HG03457 (cell line): ENCODE results near the gene BICRAL.
"Not testable (repeated sequence)": the region's sequence is repeated elsewhere in the genome, so short reads cannot be mapped to it uniquely, and the experiment has no call there.

Source experiments
- ATAC-seq: cut with Tn5 transposase; IDR thresholded peaks from one replicate; pipeline ENCODE4 v1.9.1; 2021; ENCODE audit warnings: moderate number of reproducible peaks; ENCODE audit not compliant: unreplicated experiment

Gene BICRAL, protein sequence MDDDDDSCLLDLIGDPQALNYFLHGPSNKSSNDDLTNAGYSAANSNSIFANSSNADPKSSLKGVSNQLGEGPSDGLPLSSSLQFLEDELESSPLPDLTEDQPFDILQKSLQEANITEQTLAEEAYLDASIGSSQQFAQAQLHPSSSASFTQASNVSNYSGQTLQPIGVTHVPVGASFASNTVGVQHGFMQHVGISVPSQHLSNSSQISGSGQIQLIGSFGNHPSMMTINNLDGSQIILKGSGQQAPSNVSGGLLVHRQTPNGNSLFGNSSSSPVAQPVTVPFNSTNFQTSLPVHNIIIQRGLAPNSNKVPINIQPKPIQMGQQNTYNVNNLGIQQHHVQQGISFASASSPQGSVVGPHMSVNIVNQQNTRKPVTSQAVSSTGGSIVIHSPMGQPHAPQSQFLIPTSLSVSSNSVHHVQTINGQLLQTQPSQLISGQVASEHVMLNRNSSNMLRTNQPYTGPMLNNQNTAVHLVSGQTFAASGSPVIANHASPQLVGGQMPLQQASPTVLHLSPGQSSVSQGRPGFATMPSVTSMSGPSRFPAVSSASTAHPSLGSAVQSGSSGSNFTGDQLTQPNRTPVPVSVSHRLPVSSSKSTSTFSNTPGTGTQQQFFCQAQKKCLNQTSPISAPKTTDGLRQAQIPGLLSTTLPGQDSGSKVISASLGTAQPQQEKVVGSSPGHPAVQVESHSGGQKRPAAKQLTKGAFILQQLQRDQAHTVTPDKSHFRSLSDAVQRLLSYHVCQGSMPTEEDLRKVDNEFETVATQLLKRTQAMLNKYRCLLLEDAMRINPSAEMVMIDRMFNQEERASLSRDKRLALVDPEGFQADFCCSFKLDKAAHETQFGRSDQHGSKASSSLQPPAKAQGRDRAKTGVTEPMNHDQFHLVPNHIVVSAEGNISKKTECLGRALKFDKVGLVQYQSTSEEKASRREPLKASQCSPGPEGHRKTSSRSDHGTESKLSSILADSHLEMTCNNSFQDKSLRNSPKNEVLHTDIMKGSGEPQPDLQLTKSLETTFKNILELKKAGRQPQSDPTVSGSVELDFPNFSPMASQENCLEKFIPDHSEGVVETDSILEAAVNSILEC

DNA sequence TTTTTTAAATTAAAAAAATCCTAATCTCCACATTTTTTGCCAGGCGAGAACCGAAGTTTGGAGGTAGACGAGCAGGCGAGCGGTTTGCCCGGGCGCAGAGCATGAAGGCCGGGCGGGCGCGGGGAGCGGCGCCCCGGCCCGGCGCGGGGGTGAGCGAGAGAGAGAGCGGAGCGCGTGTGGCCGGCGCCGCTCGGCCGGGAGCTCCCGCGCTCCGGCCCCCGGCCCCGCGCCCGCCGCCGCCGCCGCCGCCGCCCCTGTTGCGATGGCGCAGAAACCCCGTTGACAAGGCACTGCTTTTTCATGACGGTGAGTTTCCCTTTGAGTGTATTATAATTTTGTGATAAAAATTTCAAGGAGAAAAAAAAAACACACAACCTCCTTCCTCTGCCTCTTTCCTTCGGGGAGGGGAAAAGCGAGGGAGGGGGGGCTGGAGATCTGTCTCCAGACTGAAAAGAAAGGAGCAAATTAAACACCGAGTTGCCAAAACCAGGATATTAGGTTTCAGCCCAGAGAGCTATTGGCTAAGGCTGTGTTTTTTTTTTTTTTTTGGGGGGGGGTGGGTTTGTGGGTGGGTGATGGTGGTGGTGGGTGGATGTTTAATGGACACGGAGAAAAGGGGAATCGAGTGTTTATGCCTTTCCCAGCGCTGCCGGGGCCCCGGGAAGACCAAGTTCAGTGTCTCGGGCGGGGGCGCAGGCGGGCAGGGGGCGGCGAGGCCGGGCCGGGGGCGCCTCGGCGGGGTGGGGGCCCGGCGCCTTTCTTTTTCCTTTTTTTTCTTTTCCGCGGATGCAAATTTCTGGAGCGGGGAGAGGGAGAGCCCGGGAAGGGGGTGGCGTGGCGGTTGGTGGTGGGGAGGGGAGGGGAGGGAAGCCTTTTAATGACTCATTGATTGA is at the start of gene BICRAL:
BICRAL (plus strand) TSS at position 257 of the 893 bp plus-strand sequence. CDS start 39,971 bp downstream, outside the sequence.
- no peak for ATAC-seq

DNA sequence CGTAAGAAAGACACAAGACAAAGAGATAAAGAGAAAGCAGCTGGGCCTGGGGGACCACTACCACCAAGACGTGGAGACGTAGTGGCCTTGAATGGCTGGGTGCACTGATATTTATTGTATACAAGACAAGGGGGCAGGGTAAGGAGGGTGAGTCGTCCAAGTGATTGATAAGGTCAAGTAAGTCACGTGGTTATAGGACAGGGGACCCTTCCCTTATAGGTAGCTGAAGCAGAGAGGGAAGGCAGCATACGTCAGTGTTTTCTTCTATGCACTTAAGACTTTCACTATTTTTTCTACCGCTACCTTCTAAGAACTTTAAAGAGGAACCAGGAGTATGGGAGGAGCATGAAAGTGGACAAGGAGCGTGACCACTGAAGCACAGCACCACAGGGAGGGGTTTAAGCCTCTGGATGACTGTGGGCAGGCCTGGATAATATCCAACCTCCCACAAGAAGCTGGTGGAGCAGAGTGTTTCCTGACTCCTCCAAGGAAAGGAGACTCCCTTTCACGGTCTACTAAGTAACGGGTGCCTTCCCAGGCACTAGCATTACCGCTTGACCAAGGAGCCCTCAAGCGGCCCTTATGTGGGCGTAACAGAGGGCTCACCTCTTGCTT is 47.9 kb upstream of the BICRAL start:
- not testable (repeated sequence) for ATAC-seq

GRCh38 chr6:42735976-42736375 is 45.9 kb upstream of the BICRAL start:
- ATAC-seq, result no peak

DNA sequence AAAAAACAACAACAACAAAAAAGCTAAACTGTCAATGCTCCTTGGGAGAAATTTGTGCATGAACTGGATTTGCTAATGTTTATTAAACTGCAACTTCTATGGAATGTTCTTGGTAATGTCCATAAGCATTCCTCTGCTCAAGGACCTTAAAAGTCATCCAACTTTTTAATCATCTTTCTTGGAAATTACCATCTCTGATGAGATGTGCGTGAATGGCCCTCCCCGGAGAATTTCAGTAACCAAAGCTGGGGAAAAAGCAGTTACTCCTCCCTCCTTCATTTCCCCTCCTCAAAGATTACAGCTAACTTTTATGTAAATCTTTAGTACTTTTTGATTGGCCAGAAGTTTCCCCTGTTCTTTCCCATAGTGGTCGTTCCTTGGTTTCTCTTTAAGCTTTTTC is 41.1 kb upstream of the BICRAL start:
- ATAC-seq, result no peak

- ATAC-seq, result no peak
Observed at GRCh38 chr6:42742116-42742894, 39.5 kb upstream of the BICRAL start.

DNA sequence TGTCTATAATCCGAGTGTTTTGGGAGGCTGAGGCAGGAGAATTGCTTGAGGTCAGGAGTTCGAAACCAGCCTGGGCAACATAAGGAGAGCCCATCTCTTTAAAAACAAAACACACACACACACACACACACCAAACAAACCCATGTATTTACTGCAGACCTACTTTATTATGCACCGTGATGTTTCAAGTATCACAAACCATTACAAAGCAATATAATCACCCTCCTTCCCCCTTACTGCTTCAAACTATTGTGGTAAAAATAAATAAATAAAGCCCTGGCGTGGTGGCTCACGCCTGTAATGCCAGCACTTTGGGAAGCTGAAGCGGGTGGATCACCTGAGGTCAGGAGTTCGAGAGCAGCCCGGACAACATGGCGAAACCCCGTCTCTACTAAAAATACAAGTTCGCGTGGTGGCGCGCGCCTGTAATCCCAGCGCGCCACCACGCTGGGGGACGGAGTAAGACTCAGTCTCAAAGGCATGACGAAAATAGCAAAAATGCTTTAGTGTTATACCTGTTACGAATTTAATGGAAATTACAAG is 37.4 kb upstream of the BICRAL start:
- no peak for ATAC-seq

DNA sequence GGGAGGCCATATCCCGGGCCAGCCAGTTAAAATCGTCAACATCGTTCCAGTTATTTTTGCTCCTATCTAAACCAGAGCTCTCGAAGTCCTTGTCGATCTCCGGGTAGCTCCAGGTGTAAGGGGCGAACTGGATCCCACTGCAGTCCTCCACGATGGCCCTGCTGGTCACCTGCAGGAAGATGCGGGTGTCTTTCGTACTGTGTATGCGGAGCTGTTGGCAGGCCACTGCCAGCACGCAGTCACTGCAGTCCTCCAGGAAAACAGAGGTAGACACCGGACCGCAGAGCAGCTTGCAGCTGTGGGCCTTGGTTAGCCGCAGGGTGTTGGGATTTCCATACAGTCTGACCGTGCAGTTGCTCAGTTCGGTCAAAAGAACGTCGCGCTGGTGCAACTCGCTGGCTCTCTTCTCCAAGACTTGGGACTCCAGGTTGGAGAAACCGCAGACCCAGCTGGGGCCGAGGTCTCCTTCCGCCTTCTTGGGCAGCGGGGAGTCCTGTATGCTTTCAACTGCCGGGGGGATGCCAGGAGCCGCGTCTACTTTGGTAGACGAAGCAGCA is 36.7 kb upstream of the BICRAL start:
- no peak for ATAC-seq

DNA sequence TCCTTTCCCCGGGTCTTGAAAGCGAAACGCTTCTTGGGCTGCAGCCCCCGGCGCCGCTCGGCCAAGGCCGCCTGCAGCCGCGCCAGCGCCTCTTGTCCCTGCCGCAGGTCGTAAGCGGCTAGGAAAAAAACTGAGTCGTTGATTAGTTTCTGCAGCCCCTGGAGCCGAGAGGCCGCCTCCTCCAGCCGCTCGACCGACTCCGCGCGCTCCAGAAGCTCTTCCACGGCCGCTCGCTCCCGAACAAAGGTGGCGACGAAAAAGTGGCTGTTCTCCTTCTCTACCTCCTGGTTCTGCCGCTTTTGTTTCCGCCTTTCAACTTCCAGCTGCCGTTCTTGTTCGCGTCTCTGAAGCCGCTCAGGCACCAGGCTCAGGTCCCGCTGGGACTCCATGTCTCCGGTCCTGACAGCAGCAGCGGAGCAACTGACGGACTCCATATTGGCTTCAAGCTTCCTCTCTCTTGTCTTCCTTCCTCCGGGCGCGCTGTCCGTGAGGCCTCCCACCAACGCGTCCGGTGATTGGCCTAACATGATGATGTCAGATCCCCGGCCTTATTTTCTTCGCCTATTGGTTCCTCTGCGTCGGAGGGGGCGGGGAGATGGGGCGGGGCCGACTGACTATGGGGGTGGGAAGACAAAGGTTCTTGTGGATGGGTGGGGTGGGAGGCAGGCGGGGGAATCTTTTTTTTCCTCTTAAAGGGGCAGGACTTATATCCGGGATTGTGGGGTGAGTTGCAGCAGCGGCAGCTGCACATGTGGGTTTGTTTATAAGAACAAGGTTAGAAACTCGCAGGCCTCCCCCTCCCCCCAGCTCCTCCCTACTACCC is 36.0 kb upstream of the BICRAL start, which contains the start of gene TBCC:
TBCC (minus strand) TSS at position 464 of the 823 bp plus-strand sequence; CDS start at position 434, 30 bp downstream.
- peak; percentile 59 for ATAC-seq

DNA sequence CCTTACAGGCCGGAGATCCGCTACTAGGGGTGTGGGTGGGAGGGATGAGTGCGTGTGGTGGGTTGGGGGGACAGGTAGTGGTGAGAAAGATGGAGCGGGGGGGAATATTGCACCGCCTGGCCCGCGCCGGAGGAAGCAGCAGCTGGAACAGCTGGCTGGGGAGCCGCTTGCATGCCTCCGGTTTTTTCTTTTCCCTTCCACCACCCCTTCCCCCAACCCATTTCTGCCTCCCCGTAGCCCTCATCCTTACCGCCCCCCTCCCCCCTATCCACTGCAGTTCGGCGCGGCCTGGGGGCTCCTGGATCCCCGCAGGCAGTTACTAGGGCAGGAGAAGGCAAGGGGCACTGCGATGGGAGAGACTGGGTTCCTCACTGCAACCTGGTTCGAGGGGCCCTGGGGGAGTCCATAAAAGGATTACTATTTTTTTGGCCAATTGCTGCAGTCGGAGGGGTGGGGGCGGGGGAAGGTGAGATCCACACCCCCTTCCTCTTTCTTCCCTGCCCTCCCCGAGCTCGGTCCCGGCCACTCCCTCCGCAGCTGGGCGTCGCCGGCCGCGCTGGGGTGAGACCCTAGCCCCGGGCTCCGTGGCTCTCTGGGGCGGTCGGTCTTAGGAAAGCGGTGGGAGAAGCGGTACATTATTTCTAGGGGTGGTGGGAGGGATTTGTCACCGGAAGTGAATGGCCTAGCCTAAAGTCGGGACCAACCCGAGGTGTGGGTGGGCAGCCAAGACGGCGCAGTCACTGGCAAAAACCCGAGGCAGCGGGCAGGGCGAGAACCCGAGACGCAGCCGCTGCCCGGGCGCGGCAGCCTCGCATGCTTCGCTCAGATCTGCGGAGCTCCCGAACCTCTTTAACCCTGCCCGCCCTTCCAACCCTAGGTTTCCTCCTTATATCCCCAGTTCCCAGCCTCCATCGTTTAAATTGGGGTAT is 35.1 kb upstream of the BICRAL start:
- ATAC-seq, result peak; percentile 48

DNA sequence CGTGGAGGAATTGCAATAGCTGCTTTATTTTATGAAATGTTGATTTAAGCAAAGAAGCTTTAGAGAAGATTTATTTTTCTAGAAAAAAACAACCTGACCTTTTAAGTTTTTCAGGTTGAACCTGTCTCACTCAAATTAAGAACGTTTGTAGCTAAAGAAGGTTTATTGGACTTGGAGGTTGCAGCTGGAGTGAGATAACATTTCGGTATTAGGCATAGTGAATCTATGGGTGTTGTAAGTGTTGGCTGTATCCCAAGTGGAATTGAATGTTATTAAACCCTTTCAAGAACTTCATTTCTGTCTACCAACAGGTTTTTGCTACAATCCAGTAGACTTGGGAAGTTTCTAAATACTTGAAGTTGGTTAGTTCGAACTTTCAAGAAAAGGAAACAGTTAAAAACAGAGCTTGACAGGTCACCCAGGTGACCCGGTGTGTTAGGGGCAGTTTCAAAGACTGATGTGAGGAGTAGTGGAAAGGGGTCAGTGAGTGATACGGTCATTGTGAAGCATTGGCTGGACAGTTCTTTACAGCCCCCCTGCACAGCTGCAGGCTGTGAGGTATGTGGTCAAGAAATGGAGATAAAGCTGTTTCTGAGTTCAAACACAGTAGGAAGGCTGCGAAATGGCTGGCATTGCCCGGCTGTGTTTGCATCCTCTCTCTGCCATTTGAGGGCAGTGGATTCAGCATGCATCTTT is 33.5 kb upstream of the BICRAL start:
- no peak for ATAC-seq

DNA sequence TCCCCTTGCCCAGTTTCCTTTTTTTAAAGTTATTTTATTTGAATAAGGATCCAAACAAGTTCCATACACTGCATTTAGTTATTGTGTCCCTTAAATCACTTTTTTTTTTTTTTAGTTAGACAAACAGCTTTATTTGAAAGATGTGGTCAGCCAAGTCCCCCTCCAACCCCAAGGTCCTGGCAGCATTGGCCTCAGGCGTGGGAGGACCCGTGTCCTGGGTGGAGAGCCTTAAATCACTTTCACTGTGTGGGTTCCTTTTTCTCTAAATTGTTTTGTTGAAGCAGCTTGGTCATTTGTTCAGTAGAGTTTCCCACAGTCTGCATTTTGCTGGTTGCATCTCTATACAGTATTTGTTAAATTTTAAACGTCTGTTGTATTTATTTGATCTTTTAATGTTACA is 30.8 kb upstream of the BICRAL start:
- no peak for ATAC-seq

- ATAC-seq, result no peak
Observed at GRCh38 chr6:42754759-42755158, 27.1 kb upstream of the BICRAL start.

DNA sequence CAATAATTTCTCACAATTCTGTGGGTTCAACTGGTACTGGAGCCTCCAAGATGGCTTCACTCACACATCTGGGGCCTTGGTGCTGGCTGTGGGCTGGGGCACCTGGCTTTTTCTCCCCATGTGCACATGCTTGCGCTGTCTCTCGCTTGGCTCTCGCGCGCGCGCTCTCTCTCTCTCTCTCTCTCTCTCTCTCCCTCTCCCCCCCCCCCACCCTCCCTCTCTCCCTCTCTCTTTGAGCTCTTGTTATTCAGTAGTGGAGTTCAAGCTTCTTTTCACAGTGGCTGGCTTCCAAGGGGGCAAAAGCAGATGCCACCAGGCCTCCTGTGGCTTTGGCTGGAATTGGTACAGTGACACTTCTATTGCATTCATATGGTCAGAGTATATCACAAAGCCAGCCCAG is 25.1 kb upstream of the BICRAL start:
- no peak for ATAC-seq

- ATAC-seq, result no peak
Observed at GRCh38 chr6:42758756-42759430, 23.0 kb upstream of the BICRAL start.

DNA sequence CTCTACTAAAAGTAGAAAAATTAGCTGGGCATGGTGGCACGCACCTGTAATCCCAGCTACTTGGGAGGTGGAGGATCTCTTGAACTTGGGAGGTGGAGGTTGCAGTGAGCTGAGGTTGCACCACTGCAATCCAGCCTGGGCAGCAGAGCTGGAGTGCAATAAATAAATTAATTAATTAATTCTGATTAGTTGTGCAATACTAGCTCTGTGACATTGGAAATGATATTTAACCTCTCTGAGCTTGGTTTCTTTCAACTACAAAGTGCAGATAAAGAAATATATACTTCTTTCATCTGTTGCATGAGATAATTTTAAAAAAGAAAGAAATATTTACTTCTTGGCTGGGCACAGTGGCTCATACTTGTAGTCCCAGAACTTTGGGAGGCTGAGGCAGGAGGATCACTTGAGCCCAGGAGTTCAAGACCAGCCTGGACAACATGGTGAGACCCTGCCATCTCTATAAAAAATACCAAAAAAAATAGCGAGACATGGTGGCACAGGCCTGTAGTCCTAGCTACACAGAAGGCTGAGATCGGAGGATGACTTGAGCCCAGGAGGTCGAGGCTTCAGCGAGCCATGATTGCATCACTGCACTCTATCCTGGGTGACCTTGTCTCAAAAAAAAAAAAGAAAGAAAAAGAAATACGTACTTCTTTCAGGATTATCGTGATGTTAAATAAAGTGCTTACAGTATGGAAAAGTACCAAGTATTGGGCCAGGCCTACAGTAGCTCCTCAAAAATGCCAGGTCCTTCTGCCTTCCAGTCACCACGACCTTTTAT is 20.4 kb upstream of the BICRAL start:
- no peak for ATAC-seq
